GM19372 (cell line): ENCODE measurements around the gene VSIR.

Experiments
- ATAC-seq: cut with Tn5 transposase; IDR thresholded peaks from one replicate; pipeline ENCODE4 v1.9.1; 2021; ENCODE audit warnings: mild to moderate bottlenecking, low read depth, moderate library complexity; ENCODE audit not compliant: unreplicated experiment

The VSIR gene

DNA sequence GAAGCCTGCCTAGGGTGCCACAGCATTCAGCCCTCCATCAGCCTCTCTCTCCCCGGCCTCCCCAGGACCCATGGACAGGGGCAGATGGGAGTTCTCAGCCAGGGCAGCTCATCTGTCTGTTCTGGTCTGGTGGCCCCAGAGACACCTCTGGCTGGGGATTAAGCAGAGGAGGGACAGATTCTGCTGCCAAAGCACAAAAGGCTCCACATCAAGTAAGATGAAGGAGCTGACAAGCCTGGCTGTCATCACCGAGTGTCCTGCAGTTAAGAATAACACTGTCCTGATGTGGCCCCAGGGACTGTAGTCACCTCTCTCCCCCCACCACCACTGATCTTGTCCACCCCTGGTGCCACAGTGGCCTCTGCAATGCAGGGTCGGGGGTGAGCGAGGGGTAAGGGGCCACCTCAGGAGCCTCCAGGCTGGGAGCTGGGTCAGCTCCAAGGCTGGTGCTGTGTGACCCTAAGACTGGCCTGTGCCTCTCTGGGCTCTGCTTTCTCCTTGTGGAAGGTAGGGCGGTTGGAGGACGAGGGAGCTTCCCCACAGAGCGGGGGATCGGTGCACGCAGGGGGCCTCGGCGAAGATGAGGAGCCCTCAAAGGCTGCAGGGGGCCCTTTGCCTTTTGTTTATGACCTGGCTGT, 72.5 kb downstream of the VSIR start:
- ATAC-seq, result no peak

DNA sequence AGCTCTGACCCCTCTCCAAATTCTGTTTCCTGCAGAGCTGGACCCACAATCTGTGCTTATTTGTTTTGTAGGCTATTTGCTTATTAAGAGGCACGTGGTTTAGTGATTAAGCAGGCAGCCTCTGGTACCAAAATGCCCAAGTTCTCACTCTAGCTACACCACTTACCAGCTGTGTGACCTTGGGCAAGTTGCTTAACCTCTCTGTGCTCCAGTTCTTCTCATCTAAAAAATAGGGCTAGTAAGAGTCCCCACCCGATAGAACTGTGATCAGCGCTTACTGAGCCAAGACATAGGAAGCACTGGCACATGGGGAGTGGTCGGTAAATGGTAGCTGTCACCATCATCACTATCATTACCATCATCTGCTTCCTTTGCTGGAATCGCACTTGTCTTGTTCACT, 74.6 kb downstream of the VSIR start:
- no peak for ATAC-seq

DNA sequence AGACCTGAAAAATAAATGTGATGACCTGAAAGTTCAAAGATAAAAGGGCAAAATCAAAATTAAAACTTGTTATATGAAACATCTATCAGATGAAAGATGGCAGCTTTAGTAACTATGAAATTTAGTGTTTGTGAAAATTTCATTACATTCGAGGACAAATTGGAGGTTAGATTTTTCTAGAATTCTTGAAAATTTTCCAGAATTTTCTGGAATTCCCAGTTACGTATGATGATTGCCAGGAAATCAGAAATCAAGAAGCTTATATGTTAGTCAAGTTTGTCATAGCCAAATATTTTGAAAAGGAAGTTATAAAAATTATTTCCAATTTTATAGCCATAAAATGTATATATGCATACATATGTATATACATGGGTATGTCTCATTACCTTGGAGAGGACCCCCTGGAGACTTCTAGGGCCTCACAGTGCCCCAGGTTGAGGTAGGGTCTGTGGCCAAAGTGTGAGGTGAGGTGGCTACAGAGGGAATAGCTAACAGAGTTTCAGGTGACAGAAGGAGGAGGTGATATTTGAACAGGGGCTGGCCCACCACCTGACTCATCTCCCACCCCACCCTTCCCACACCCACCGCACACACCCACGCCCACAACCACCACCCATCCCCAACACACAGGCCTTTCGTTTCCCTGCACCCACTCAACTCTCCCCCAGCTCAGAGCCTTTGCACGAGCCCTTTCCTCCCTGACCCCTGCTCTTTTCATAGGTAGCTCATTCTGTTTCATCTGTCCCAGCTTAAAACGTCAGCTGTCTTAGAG, 75.2 kb downstream of the VSIR start:
- no peak for ATAC-seq
